Thoracic aorta (tissue), 2 donors: ENCODE measurements around the gene AFG3L2. TPM values are rescaled to one million over a fixed set of nuclear protein-coding genes. Genes with fewer than 3 reads are reported as not detected.

Experiments
- ATAC-seq: fragments of 150-250 bp; one replicate; pipeline ENCODE4 v1.8.0; 2017; ENCODE audit warnings: low read depth; ENCODE audit not compliant: insufficient number of reproducible peaks, low FRiP score
- DNase-seq: peaks from one replicate; pipeline ENCODE4 v3.0.0-alpha.2; 2020; ENCODE audit warnings: low spot score
- H3K27ac ChIP-seq, 2 donors: fragments of 200-600 bp; sonication (generic); 1 replicate in 1 of 2; 2 replicates in 1 of 2; pipeline ENCODE4 v1.5.1; 2016; ENCODE audit warnings: mild to moderate bottlenecking in 2 of 2, moderate library complexity in 2 of 2
- H3K27me3 ChIP-seq: fragments of 200-600 bp; sonication (generic); replicated peaks from 2 replicates; pipeline ENCODE4 v1.6.0; 2016; ENCODE audit warnings: mild to moderate bottlenecking; ENCODE audit not compliant: insufficient read depth
- H3K36me3 ChIP-seq: fragments of 200-600 bp; sonication (generic); one replicate; pipeline ENCODE4 v1.5.1; 2016
- H3K4me1 ChIP-seq, 2 donors: fragments of 200-600 bp; sonication (generic); 1 replicate in 1 of 2; 2 replicates in 1 of 2; pipeline versions ENCODE4 v1.5.1 to v1.6.0; 2016; ENCODE audit warnings: low read depth in 2 of 2, mild to moderate bottlenecking in 1 of 2; ENCODE audit not compliant: control insufficient read depth in 1 of 2
- H3K4me3 ChIP-seq: fragments of 200-600 bp; sonication (generic); 2 replicates; pipeline ENCODE4 v1.5.1; 2016; ENCODE audit warnings: mild to moderate bottlenecking
- H3K9me3 ChIP-seq: fragments of 200-600 bp; sonication (generic); 2 replicates; pipeline ENCODE4 v1.5.1; 2016
- total RNA-seq, 2 donors: library from RNA; depleted of rRNA; stranded (reverse); fragments of >200 nt; gene quantifications; one replicate each; pipeline versions ENCODE4 v1.1.0 to v1.2.3, GENCODE V29; 2016
- TF ChIP-seq, protein P1 (sequence below): fragments of 200-600 bp; sonication (generic); IDR thresholded peaks from one replicate; pipeline ENCODE4 v1.5.1; 2019; ENCODE audit warnings: antibody characterized with exemption

Gene AFG3L2
- total RNA-seq, 2 donors from 2014 or later, result 24.2 to 58.1 TPM

DNA sequence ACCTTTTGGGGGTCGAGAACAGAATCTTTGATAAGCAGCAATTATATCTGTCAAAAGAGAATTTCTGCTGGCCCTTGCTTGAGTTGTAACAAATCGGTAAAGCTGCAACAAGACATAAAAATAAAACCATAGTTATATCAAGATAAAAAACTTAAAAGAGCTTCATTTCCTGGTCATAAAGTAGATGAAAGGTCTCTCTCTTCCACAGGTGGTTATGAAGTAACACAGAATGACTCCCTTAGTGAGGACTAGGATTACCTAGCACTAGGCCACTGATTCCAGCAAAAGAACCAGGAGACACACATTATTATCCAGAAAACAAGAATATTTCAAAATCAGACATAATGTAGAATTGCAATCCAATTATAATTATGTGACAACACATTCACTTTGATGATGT lies 5.4 kb downstream of the AFG3L2 start:
- TF ChIP-seq, protein P1, sequence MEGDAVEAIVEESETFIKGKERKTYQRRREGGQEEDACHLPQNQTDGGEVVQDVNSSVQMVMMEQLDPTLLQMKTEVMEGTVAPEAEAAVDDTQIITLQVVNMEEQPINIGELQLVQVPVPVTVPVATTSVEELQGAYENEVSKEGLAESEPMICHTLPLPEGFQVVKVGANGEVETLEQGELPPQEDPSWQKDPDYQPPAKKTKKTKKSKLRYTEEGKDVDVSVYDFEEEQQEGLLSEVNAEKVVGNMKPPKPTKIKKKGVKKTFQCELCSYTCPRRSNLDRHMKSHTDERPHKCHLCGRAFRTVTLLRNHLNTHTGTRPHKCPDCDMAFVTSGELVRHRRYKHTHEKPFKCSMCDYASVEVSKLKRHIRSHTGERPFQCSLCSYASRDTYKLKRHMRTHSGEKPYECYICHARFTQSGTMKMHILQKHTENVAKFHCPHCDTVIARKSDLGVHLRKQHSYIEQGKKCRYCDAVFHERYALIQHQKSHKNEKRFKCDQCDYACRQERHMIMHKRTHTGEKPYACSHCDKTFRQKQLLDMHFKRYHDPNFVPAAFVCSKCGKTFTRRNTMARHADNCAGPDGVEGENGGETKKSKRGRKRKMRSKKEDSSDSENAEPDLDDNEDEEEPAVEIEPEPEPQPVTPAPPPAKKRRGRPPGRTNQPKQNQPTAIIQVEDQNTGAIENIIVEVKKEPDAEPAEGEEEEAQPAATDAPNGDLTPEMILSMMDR, result no peak
- no peak for ATAC-seq
- Histone ChIP-seq H3K4me3 (no peak overlapping the region), H3K36me3 (peaks cover 17% of the 10 kb centered on the region), H3K27me3 (no peaks in the 10 kb centered on the region), H3K9me3 (no peaks in the 10 kb centered on the region), H3K4me1 (peaks cover 8 to 21% of the 10 kb centered on the region in 2 donors), H3K27ac (no peak overlapping the region)
- no peak for DNase-seq

- DNase-seq (no peak), ATAC-seq (no peak)
- H3K9me3 ChIP-seq, result no peaks in the 10 kb centered on the region
- H3K27me3 ChIP-seq, result no peaks in the 10 kb centered on the region
- peaks cover 0 to under 1% of the 10 kb centered on the region in 2 donors for H3K4me1 ChIP-seq
- TF ChIP-seq, protein P1, result no peak
- H3K4me3 ChIP-seq, result no peak overlapping the region
- H3K27ac ChIP-seq, result no peak overlapping the region
- H3K36me3 ChIP-seq, result peaks cover 24% of the 10 kb centered on the region
Observed at GRCh38 chr18:12369211-12369610, 7.8 kb downstream of the AFG3L2 start.

- Histone ChIP-seq H3K9me3 (no peaks in the 10 kb centered on the region), H3K36me3 (peaks cover 32% of the 10 kb centered on the region), H3K4me1 (no peaks in the 10 kb centered on the region), H3K4me3 (no peak overlapping the region), H3K27me3 (no peaks in the 10 kb centered on the region), H3K27ac (no peak overlapping the region)
- TF ChIP-seq, protein P1, result no peak
- no peak for ATAC-seq
- no peak for DNase-seq
Observed at GRCh38 chr18:12366784-12367183, 10.2 kb downstream of the AFG3L2 start.

GRCh38 chr18:12366379-12366778 lies 10.6 kb downstream of the AFG3L2 start:
- Histone ChIP-seq H3K36me3 (peaks cover 32% of the 10 kb centered on the region), H3K27ac (no peak overlapping the region), H3K4me1 (no peaks in the 10 kb centered on the region), H3K4me3 (no peak overlapping the region), H3K27me3 (no peaks in the 10 kb centered on the region), H3K9me3 (no peaks in the 10 kb centered on the region)
- ATAC-seq (no peak), DNase-seq (no peak)
- TF ChIP-seq, protein P1, result no peak

DNA sequence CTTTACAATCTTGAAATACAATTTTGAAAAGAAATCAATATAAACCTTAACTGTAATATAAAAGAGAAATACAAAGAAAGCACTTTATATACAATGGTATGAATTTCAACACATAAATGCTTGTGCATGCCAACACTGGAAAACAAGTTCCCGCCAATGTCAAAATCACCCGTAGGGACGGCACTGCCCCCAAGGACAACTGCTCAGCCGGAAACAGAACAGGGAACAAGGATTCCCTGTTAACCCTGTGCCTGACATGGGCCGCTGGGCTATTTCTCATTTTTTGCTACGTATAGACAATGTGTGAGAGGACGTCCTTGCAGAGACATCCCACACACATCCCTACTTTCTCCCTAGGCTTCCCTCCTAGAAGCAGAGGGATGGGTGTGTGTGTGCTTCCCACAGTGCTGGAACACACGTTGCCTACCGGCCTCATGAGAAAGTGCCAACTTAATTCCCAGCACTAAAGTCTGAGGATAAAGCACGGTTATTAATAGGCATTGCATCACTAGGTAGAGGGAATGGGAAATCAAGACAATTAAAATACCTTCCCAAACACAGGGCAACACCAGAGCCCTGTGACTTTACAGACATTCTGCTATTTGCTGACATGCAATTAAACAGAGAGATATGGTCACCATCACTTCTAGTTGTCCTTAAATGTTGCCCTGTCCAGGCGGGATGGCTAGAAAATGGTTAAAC lies 14.4 kb downstream of the AFG3L2 start:
- peaks cover 44% of the 10 kb centered on the region for H3K36me3 ChIP-seq

More for the DNA sequence above, 14.4 kb downstream of the AFG3L2 start:
- H3K9me3 ChIP-seq, result no peaks in the 10 kb centered on the region
- no peak overlapping the region for H3K27ac ChIP-seq
- no peak for ATAC-seq
- no peaks in the 10 kb centered on the region for H3K27me3 ChIP-seq
- no peak for DNase-seq
- H3K4me1 ChIP-seq, result no peaks in the 10 kb centered on the region
- TF ChIP-seq, protein P1, result no peak
- H3K4me3 ChIP-seq, result no peak overlapping the region
